HUDEP-2 (cell line): Measurements from ENCODE around the gene RAB12.
"Not testable (repeated sequence)": the region's sequence is repeated elsewhere in the genome, so short reads cannot be mapped to it uniquely, and the experiment has no call there.

Experiments used
- DNase-seq, 76 experiments: peaks; one replicate each; lab custom pipeline; 2025; ENCODE audit not compliant: unreplicated experiment in 76 of 76; lab: John Stamatoyannopoulos, UW

RAB12 gene

DNA sequence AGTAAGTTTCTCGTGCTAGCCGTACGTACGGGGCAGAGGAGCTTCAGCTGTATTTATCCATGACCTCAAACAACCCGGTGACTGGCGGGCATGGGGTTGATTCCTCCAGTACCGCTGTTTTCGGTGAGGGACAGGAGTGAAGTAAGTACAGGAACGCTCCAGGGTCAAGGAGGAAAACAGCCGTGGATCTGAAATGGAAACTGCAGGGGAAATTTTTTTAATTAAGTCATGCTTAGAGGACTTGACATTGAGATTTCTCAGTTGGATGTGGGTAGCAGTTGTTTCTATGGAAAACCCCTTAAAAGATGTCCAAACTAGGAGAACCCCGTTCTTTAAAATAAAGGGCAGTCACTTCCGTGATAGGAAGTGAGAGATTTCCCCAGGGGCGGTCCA lies 1.2 kb downstream of the RAB12 start:
- DNase-seq: peak in 6 of 76 experiments; percentile 1 to 52 (median 8)

DNA sequence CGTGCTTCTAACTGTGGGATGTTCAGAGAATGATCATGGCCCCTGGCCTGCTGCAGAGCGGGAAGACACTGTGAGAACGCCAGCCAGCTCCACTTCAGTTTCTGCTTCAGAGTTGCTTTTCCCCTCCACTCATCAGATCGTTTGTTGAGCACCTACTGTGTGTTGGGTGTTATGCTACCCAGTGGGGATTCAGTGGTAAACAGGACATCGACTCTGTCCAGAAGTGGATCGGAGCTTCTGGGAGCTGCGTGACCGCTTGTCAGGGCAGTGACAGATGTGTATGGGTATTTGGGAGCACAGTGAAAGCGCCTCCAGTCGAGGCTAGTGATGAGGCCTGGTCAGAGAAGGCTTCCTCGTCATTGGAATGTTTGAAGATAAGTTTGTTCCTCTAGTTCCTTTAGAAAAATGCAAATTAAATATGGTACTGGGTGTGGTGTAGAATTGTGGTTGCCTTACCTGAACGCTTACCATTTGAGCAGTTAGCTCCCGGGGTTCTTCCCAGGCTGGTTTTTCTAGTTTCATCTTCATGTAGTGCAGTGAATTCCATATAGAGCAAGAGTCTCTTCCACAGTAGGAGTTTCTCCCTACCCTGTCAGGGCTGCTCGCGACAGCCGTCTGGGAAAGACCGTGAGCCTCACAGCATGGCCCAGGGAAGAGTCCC lies 2.8 kb downstream of the RAB12 start:
- DNase-seq: no peak

GRCh38 chr18:8614875-8615274 lies 5.6 kb downstream of the RAB12 start:
- DNase-seq: no peak

- DNase-seq: peak in 7 of 76 experiments; percentile 0 to 25 (median 19)
These were observed 6.3 kb downstream of the RAB12 start for GRCh38 chr18:8615397-8616027.

DNA sequence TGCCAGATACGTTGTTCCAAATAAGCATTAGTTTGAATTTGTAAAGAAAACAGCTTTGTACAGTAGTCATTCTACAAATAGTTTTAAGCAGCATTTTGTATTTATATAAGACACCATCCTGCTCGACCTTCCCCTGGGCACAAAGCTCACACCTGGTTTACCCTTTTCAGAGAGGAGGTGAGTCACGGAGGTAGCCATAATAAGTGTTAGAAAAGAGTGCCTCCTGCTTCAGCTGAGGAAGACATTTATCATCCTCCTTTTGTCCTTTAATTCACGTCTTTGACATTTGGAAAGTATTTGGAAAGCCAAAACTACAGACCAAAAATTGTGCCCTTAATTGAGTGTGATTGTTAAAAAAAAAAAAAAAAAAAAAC lies 6.8 kb downstream of the RAB12 start:
- DNase-seq: no peak

DNA sequence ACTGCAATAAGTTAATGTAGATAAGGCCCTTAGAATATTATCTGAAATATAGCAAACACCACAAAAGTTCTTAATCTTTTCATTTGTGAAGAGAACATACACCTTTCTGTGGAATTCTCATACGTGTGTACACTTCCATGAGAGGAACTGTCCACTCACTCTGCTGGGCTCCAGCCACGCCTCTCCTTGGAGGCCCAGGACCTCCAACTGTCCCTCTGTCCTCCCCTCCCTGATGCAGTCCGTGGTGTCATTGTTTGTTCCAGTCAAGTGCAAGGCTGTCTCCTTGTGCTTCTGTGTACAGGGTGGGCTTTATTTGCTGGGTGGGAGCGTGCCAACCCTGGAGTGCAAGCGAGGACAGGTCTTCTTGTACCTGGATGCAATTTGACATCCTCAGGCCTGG lies 8.7 kb downstream of the RAB12 start:
- no peak for DNase-seq

- no peak for DNase-seq
These were observed 9.8 kb downstream of the RAB12 start for GRCh38 chr18:8619041-8619440.

- DNase-seq: no peak
These were observed 10.8 kb downstream of the RAB12 start for GRCh38 chr18:8619835-8620577.

DNA sequence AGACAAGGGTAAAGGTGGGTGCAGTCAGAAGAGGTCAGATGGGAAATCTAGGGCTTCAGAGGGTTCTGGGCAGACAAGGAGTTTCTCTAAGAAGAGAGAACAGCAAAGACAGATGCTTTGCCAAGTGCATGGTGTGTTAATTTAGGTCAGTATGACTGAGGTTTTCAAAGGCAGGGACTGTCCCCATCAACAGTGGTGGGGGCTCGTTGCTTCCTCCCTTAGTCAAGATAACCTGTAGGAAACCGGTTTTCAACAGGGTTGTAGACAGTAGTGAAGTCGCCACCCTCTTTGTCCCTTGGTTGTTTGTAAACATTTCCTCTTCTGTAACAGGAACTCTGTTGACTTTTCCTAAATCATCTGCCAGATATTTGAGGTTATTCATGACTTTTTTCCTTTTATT lies 11.6 kb downstream of the RAB12 start:
- peak in 1 of 76 experiments; percentile 9 for DNase-seq

GRCh38 chr18:8622625-8623024 lies 13.4 kb downstream of the RAB12 start:
- DNase-seq: not testable (repeated sequence)

DNA sequence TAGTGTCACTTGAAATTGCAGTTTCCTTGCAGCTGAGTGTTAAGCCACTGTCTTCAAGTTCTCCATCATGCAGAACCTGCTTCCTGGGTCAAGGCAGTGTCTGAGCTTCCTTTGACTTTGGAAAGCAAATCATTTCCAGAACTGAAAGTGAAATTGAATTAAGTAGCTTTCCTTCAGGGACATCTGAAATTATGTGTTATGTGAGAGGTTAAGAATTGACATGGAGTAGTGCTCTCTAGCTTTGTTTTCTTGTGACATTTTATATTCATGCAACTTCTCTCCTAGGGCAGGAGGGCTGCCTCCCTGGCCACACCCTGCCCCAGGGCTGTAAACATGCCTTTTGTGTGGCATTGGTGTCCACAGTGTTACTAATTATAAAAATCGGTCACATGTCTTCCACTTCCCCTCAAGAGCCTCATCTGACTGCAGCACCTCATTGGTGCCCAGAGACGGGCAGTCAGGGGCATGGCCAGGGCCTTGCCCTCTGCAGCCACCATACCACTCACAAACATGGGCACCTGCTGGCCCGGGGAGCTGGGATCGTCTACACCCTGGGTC lies 14.4 kb downstream of the RAB12 start:
- no peak for DNase-seq

GRCh38 chr18:8625461-8626092 lies 16.3 kb downstream of the RAB12 start:
- DNase-seq: no peak

GRCh38 chr18:8626414-8627106 lies 17.3 kb downstream of the RAB12 start:
- DNase-seq: no peak

DNA sequence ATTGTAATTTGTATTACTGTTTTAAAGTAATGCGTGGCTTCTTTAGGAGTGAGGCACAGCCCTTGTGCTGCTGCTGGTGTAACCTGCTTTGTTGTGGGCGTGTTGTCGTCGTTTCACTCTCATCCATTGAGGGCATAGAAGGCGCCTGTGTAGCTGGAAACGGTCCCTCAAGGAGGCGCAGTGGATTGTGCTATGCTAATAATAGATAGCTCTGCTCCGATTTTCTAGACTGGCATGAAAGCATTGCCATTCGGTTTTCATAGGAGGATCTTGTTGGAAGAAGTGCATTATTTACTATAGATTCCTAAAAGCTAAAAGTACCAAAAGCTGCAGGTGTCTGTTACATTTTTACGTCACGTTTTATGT lies 17.9 kb downstream of the RAB12 start:
- no peak for DNase-seq

DNA sequence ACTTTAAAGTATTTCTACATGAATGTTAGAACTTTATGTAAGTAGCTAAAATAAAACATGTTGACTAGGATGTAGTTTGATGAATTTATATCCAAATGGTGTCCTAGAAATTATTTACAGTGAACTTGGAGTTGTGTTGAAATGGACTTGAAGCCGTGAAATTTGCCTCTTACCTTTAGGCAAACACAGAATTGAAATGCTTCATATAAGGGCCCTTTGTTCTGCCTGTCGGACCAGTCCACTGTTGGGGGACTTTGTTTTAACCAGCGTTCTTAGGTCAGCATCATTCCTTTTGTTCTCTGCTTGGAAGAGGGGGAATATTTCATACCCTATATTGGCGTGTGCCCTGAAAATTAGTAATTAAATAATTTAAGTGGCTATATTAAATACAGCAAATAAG lies 18.3 kb downstream of the RAB12 start:
- DNase-seq: no peak

GRCh38 chr18:8629602-8630001 lies 20.4 kb downstream of the RAB12 start:
- no peak for DNase-seq

GRCh38 chr18:8630546-8630945 lies 21.3 kb downstream of the RAB12 start:
- DNase-seq: no peak

DNA sequence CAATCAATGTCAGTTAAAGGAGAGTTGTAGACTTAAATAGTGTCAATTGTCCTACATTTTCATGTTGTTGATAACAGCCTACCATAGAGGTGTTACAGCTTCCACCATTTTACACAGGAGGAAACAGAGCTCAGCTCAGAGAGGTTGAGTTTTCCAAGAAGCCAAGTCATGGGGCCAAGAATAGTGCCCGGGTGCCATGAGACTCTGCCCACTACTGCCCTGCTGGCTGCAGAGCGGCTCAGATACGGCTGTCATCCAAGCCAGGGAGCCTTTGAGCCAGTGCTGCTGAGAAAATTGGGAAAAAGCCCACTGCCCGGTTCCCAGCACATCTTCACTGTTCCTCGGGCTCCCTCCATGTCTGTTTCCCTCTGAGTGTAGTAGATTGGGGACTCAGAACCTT lies 22.0 kb downstream of the RAB12 start:
- no peak for DNase-seq

GRCh38 chr18:8632386-8632785 lies 23.1 kb downstream of the RAB12 start:
- no peak for DNase-seq

DNA sequence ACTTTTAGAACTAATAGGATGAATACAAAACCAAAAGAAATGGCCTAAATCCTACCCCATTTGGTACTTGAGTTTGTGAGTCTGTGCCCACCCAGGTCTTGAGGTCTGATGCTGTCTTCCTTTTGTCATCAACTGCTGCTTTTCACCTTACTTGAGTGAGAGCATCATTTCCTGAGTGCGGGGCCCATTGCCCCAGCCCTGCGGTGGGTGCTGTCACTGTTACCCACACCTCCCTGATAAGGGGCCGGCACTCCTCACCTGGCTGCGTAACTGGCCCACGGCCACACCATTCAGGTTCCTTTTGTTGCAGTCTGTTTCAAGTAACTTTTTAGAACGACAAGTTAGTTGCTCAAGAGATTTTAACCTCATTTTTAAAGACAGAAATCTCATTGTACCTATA lies 25.3 kb downstream of the RAB12 start:
- no peak for DNase-seq

- no peak for DNase-seq
These were observed 25.9 kb downstream of the RAB12 start for GRCh38 chr18:8635087-8635486.
